Neural progenitor cell (in vitro differentiated cells): ENCODE measurements around the gene DDAH2. TPM values are rescaled to one million over a fixed set of nuclear protein-coding genes. Genes with fewer than 3 reads are reported as not detected.

ENCODE experiments used
- DNase-seq: peaks from one replicate; pipeline ENCODE4 v3.0.0-alpha.2; 2016; ENCODE audit warnings: low spot score
- H2AFZ ChIP-seq: fragments of 200-600 bp; sonication (generic); replicated peaks from 2 replicates; pipeline ENCODE4 v1.6.1; 2016; ENCODE audit warnings: antibody characterized with exemption
- H3F3A ChIP-seq: fragments of 200-600 bp; sonication (generic); 2 replicates; pipeline ENCODE4 v1.6.1; 2016; ENCODE audit warnings: antibody characterized with exemption, low read depth
- H3K27ac ChIP-seq: fragments of 200-600 bp; sonication (generic); 2 replicates; pipeline ENCODE4 v1.5.1; 2016; ENCODE audit warnings: mild to moderate bottlenecking
- H3K27me3 ChIP-seq: fragments of 200-600 bp; sonication (generic); 2 replicates; pipeline ENCODE4 v1.6.1; 2016; ENCODE audit warnings: mild to moderate bottlenecking, moderate library complexity
- H3K36me3 ChIP-seq: fragments of 200-600 bp; sonication (generic); 2 replicates; pipeline ENCODE4 v1.5.1; 2016
- H3K4me1 ChIP-seq: fragments of 200-600 bp; sonication (generic); 2 replicates; pipeline ENCODE4 v1.6.1; 2016; ENCODE audit warnings: mixed run types
- H3K4me2 ChIP-seq: fragments of 200-600 bp; sonication (generic); 2 replicates; pipeline ENCODE4 v1.6.1; 2016
- H3K4me3 ChIP-seq: fragments of 200-600 bp; sonication (generic); 2 replicates; pipeline ENCODE4 v1.5.1; 2016
- H3K79me2 ChIP-seq: fragments of 200-600 bp; sonication (generic); 2 replicates; pipeline ENCODE4 v1.6.1; 2016; ENCODE audit warnings: low read depth
- H3K9ac ChIP-seq: fragments of 200-600 bp; sonication (generic); 2 replicates; pipeline ENCODE4 v1.6.1; 2016
- H3K9me3 ChIP-seq: fragments of 200-600 bp; sonication (generic); 2 replicates; pipeline ENCODE4 v1.5.1; 2016; ENCODE audit warnings: low read depth
- H4K20me1 ChIP-seq: fragments of 200-600 bp; sonication (generic); 2 replicates; pipeline ENCODE4 v1.6.1; 2016; ENCODE audit warnings: low read depth
- H3K27ac Mint-ChIP-seq: 3 replicates; pipeline ENCODE4 v1.8.0; 2021; ENCODE audit warnings: mixed read lengths
- H3K27me3 Mint-ChIP-seq: 2 replicates; pipeline ENCODE4 v1.8.0; 2022; ENCODE audit warnings: low read depth, mild to moderate bottlenecking, inconsistent platforms, moderate library complexity, mixed read lengths; ENCODE audit not compliant: insufficient read depth
- H3K36me3 Mint-ChIP-seq: 3 replicates; pipeline ENCODE4 v1.8.0; 2021; ENCODE audit warnings: mixed read lengths
- H3K4me1 Mint-ChIP-seq: 3 replicates; pipeline ENCODE4 v1.8.0; 2021; ENCODE audit warnings: mixed read lengths
- H3K4me3 Mint-ChIP-seq: 3 replicates; pipeline ENCODE4 v1.8.0; 2021; ENCODE audit warnings: mild to moderate bottlenecking, moderate library complexity, mixed read lengths
- H3K9me3 Mint-ChIP-seq: 3 replicates; pipeline ENCODE4 v1.8.0; 2020; ENCODE audit warnings: mixed read lengths
- EZH2 ChIP-seq: fragments of 200-600 bp; sonication (generic); IDR thresholded peaks from 2 replicates; pipeline ENCODE4 v1.6.1; 2017; ENCODE audit warnings: antibody characterized with exemption, mild to moderate bottlenecking, moderate library complexity
- EZH2phosphoT487 ChIP-seq: fragments of 200-600 bp; sonication (generic); IDR thresholded peaks from 2 replicates; pipeline ENCODE4 v1.6.1; 2017; ENCODE audit warnings: antibody characterized with exemption
- total RNA-seq: library from RNA; depleted of rRNA; stranded (reverse); fragments of >200 nt; gene quantifications from 2 replicates; pipeline ENCODE4 v1.2.3, GENCODE V29; 2015; ENCODE audit warnings: low replicate concordance
- TF ChIP-seq, protein P1 (sequence below): fragments of 200-600 bp; sonication (generic); IDR thresholded peaks from 2 replicates; pipeline ENCODE4 v1.5.1; 2017; ENCODE audit warnings: antibody characterized with exemption, mild to moderate bottlenecking

Gene DDAH2
- total RNA-seq, 1 donor from 2014 or later = 94.3 TPM

DNA sequence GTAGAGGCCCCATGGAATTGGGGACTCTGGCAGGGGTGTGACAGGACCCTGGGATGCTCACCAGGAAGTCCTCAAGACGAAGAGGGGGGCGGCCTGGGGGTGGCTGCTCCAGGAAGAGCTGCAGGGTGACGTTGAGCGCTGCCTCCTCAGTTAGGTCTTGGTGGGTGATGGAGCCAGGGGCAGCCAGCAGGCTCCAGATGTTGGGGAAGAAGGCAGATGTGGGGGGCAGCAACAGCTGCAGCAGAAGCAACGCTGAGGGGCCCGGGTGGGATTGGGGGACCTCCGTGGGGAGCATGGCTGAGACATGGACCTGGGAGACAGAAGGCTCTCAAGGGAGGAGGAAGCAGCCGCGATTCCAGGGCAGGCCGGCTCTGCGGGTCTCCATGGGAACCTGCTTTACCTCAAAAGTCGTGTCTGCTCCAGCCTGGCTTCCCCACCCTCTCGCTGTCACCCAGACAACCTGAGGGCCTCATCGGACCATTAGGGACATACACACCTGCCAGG is 47.4 kb upstream of the DDAH2 start:
- Mint-ChIP-seq H3K27me3 (no peaks in the 10 kb centered on the region), H3K9me3 (no peaks in the 10 kb centered on the region), H3K4me3 (no peak overlapping the region), H3K36me3 (peaks cover 4% of the 10 kb centered on the region), H3K4me1 (peaks cover 6% of the 10 kb centered on the region), H3K27ac (peak overlapping the region; percentile 14)
- Histone ChIP-seq H3K27ac (no peak overlapping the region), H3K27me3 (no peaks in the 10 kb centered on the region), H4K20me1 (no peaks in the 10 kb centered on the region), H3F3A (no peaks in the 10 kb centered on the region), H3K4me1 (no peaks in the 10 kb centered on the region), H3K79me2 (no peaks in the 10 kb centered on the region), H3K36me3 (no peaks in the 10 kb centered on the region), H2AFZ (no peak overlapping the region), H3K4me3 (no peak overlapping the region), H3K4me2 (no peak overlapping the region), H3K9ac (no peak overlapping the region), H3K9me3 (no peaks in the 10 kb centered on the region)
- TF ChIP-seq, protein P1, sequence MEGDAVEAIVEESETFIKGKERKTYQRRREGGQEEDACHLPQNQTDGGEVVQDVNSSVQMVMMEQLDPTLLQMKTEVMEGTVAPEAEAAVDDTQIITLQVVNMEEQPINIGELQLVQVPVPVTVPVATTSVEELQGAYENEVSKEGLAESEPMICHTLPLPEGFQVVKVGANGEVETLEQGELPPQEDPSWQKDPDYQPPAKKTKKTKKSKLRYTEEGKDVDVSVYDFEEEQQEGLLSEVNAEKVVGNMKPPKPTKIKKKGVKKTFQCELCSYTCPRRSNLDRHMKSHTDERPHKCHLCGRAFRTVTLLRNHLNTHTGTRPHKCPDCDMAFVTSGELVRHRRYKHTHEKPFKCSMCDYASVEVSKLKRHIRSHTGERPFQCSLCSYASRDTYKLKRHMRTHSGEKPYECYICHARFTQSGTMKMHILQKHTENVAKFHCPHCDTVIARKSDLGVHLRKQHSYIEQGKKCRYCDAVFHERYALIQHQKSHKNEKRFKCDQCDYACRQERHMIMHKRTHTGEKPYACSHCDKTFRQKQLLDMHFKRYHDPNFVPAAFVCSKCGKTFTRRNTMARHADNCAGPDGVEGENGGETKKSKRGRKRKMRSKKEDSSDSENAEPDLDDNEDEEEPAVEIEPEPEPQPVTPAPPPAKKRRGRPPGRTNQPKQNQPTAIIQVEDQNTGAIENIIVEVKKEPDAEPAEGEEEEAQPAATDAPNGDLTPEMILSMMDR = no peak
- TF ChIP-seq EZH2 (no peak), EZH2phosphoT487 (no peak)
- no peak for DNase-seq

DNA sequence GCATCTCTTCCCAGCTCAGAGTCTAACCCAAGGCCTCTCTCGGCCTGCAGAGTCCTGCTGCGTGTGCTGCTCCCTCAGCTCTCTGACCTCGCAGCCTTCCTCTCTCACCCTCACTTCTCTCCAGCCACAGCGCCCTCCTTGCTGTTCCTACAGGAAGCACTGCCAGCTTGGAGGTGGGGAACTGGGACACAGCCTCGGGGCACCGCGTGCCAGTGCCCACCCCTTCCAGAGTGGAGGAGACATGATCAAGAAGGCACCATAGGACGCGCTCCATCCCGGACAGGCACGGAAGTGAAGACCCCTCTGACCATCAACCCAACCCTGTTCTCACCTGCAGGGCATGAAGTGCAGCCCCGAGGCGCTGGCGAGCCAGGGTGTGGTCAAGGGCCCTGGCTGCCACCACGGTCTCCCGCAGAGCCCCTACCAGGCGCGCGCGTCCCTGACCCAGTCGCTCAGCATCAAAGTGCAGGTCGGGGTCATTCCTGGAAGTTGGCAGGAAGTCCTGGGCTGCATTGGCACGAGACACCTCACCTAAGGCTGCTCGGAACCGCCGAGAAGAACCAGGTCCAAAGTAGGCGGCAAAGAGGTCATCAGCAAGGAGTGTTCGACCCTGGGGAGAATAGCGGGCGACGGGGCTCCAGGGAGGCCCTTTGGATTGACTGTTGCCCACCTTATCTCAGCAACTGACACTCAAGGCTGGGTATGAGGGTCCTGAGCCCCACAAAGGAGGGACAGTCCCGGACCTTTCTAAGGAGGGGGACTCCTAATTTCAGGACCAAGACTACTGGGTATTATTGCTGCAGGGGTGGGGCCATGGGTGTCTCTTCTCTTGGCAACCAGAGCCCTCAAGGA is 46.8 kb upstream of the DDAH2 start:
- Histone ChIP-seq H3K27ac (no peak overlapping the region), H3K4me2 (no peak overlapping the region), H3K4me3 (no peak overlapping the region), H3F3A (no peaks in the 10 kb centered on the region), H3K9ac (no peak overlapping the region), H3K4me1 (no peaks in the 10 kb centered on the region), H3K9me3 (no peaks in the 10 kb centered on the region), H3K79me2 (no peaks in the 10 kb centered on the region), H2AFZ (no peak overlapping the region), H3K36me3 (no peaks in the 10 kb centered on the region), H4K20me1 (no peaks in the 10 kb centered on the region), H3K27me3 (no peaks in the 10 kb centered on the region)
- no peak overlapping the region for H3K4me3 Mint-ChIP-seq
- peaks cover 4% of the 10 kb centered on the region for H3K36me3 Mint-ChIP-seq
- TF ChIP-seq EZH2phosphoT487 (no peak), EZH2 (no peak)
- TF ChIP-seq, protein P1 = no peak
- H3K27me3 Mint-ChIP-seq = peaks cover 2% of the 10 kb centered on the region
- no peak for DNase-seq
- peak overlapping the region; percentile 34 for H3K27ac Mint-ChIP-seq
- peaks cover 6% of the 10 kb centered on the region for H3K4me1 Mint-ChIP-seq
- no peaks in the 10 kb centered on the region for H3K9me3 Mint-ChIP-seq

DNA sequence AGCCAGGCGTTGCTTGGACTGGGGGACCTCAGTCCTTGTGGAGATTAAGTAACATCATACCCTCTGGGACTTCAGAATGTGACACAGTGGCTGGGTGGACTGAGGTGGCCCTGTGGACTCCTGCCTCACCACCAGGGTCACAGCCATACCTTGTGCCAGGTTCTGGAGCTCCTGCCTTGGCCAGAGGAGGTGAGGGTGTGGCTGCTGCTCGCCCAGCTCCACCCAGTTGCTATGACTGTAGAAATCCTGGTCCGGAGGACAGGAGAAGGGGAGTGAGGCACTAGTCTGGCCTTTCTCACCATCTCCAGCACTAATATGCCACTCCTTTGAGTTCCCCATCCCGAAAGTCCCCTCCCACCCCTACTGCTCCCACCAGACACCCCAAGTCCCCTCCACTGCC is 46.1 kb upstream of the DDAH2 start:
- Histone ChIP-seq H3K27me3 (no peaks in the 10 kb centered on the region), H3F3A (no peaks in the 10 kb centered on the region), H3K27ac (no peak overlapping the region), H3K4me3 (no peak overlapping the region), H3K9ac (no peak overlapping the region), H3K36me3 (no peaks in the 10 kb centered on the region), H2AFZ (no peak overlapping the region), H3K79me2 (no peaks in the 10 kb centered on the region), H3K4me1 (no peaks in the 10 kb centered on the region), H3K4me2 (no peak overlapping the region), H3K9me3 (no peaks in the 10 kb centered on the region), H4K20me1 (no peaks in the 10 kb centered on the region)
- DNase-seq = no peak
- H3K27me3 Mint-ChIP-seq = peaks cover 2% of the 10 kb centered on the region
- H3K4me1 Mint-ChIP-seq = peaks cover 6% of the 10 kb centered on the region
- no peaks in the 10 kb centered on the region for H3K36me3 Mint-ChIP-seq
- TF ChIP-seq, protein P1 = no peak
- TF ChIP-seq EZH2phosphoT487 (no peak), EZH2 (no peak)
- no peak overlapping the region for H3K4me3 Mint-ChIP-seq
- H3K9me3 Mint-ChIP-seq = no peaks in the 10 kb centered on the region
- H3K27ac Mint-ChIP-seq = peak overlapping the region; percentile 34
